DOHH2 (cell line): ENCODE measurements around the gene CAPN2.

Experiments
- H3F3A ChIP-seq: fragments of 200-600 bp; sonication (generic), shearing (Covaris generic); 2 replicates; pipeline ENCODE4 v1.6.0; 2016; ENCODE audit warnings: antibody characterized with exemption, mild to moderate bottlenecking; ENCODE audit not compliant: control insufficient read depth, insufficient read depth
- H3K27ac ChIP-seq: fragments of 200-600 bp; sonication (generic); 2 replicates; pipeline ENCODE4 v1.5.1; 2014; ENCODE audit warnings: low read depth, mild to moderate bottlenecking, low read length, moderate library complexity
- H3K27me3 ChIP-seq: fragments of 200-600 bp; sonication (generic); 2 replicates; pipeline ENCODE4 v1.6.1; 2014; ENCODE audit warnings: mild to moderate bottlenecking, low read length, mixed read lengths; ENCODE audit not compliant: control insufficient read depth
- H3K36me3 ChIP-seq: fragments of 200-600 bp; sonication (generic); 2 replicates; pipeline ENCODE4 v1.6.1; 2014; ENCODE audit warnings: mild to moderate bottlenecking, low read length, moderate library complexity, mixed read lengths; ENCODE audit not compliant: control insufficient read depth
- H3K4me1 ChIP-seq: fragments of 200-600 bp; sonication (generic); 2 replicates; pipeline ENCODE4 v1.6.1; 2014; ENCODE audit warnings: mild to moderate bottlenecking, low read length, mixed read lengths; ENCODE audit not compliant: control insufficient read depth
- H3K4me2 ChIP-seq: fragments of 200-600 bp; sonication (generic); 2 replicates; pipeline ENCODE4 v1.6.0; 2014; ENCODE audit warnings: mild to moderate bottlenecking, low read length, moderate library complexity
- H3K4me3 ChIP-seq: fragments of 200-600 bp; sonication (generic); 2 replicates; pipeline ENCODE4 v1.5.1; 2014; ENCODE audit warnings: mild to moderate bottlenecking, low read length, mixed read lengths
- H3K79me2 ChIP-seq: fragments of 200-600 bp; sonication (generic); 2 replicates; pipeline ENCODE4 v1.6.1; 2014; ENCODE audit warnings: mild to moderate bottlenecking, low read length, mixed read lengths; ENCODE audit not compliant: control insufficient read depth
- H3K9me2 ChIP-seq: fragments of 200-600 bp; sonication (generic); replicated peaks from 2 replicates; pipeline ENCODE4 v1.6.1; 2014; ENCODE audit warnings: mild to moderate bottlenecking, low read length, mixed read lengths; ENCODE audit not compliant: control insufficient read depth
- H3K9me3 ChIP-seq: fragments of 200-600 bp; sonication (generic); 2 replicates; pipeline ENCODE4 v1.6.1; 2014; ENCODE audit warnings: antibody characterized with exemption, low read length, mixed read lengths; ENCODE audit not compliant: control insufficient read depth, insufficient read depth
- H4K20me1 ChIP-seq: fragments of 200-600 bp; sonication (generic); 2 replicates; pipeline ENCODE4 v1.6.0; 2014; ENCODE audit warnings: low read depth, mild to moderate bottlenecking, antibody characterized with exemption, low read length, moderate library complexity; ENCODE audit not compliant: control insufficient read depth, insufficient read depth
- CTCF ChIP-seq: fragments of 200-600 bp; sonication (generic); IDR thresholded peaks from one replicate; pipeline ENCODE4 v1.5.1; 2014; ENCODE audit warnings: antibody characterized with exemption, mild to moderate bottlenecking, low read depth, low read length; ENCODE audit not compliant: poor library complexity, severe bottlenecking
- EZH2phosphoT487 ChIP-seq: fragments of 200-600 bp; sonication (generic); IDR thresholded peaks from 2 replicates; pipeline ENCODE4 v1.6.1; 2017; ENCODE audit warnings: borderline replicate concordance, mild to moderate bottlenecking, antibody characterized with exemption, low read length, moderate library complexity, mixed read lengths

CAPN2 gene

GRCh38 chr1:223820971-223821370, 108.6 kb downstream of the CAPN2 start:
- no peaks in the 10 kb centered on the region for H3K9me3 ChIP-seq
- no peaks in the 10 kb centered on the region; the same call in 1 of the 2 replicates for H4K20me1 ChIP-seq
- H3K27ac ChIP-seq: no peak overlapping the region
- TF ChIP-seq EZH2phosphoT487: no peak
- TF ChIP-seq CTCF: no peak
- no peaks in the 10 kb centered on the region for H3K27me3 ChIP-seq
- no peaks in the 10 kb centered on the region for H3F3A ChIP-seq
- no peak overlapping the region for H3K4me2 ChIP-seq
- H3K4me3 ChIP-seq: no peak overlapping the region
- H3K4me1 ChIP-seq: peaks cover 30% of the 10 kb centered on the region
- H3K79me2 ChIP-seq: peaks cover 45% of the 10 kb centered on the region
- H3K9me2 ChIP-seq: no peaks in the 10 kb centered on the region
- H3K36me3 ChIP-seq: peaks cover 13% of the 10 kb centered on the region

GRCh38 chr1:223824287-223824686, 111.9 kb downstream of the CAPN2 start:
- H3K4me2 ChIP-seq: no peak overlapping the region

GRCh38 chr1:223824712-223825111, 112.4 kb downstream of the CAPN2 start:
- Histone ChIP-seq H4K20me1 (no peaks in the 10 kb centered on the region; the same call in 1 of the 2 replicates), H3K4me1 (peaks cover 34% of the 10 kb centered on the region), H3K27me3 (no peaks in the 10 kb centered on the region), H3K4me2 (no peak overlapping the region), H3K9me3 (no peaks in the 10 kb centered on the region), H3K79me2 (peaks cover 83% of the 10 kb centered on the region), H3K4me3 (no peak overlapping the region), H3F3A (no peaks in the 10 kb centered on the region), H3K27ac (no peak overlapping the region), H3K36me3 (peaks cover 15% of the 10 kb centered on the region), H3K9me2 (no peaks in the 10 kb centered on the region)
- TF ChIP-seq CTCF (no peak), EZH2phosphoT487 (no peak)

More at GRCh38 chr1:223824287-223824686, 111.9 kb downstream of the CAPN2 start:
- TF ChIP-seq CTCF (no peak), EZH2phosphoT487 (no peak)
- peaks cover 78% of the 10 kb centered on the region for H3K79me2 ChIP-seq
- H3K9me3 ChIP-seq: no peaks in the 10 kb centered on the region
- H3K36me3 ChIP-seq: peaks cover 17% of the 10 kb centered on the region
- no peak overlapping the region for H3K4me3 ChIP-seq
- no peaks in the 10 kb centered on the region; the same call in 1 of the 2 replicates for H4K20me1 ChIP-seq
- no peaks in the 10 kb centered on the region for H3F3A ChIP-seq
- no peak overlapping the region for H3K27ac ChIP-seq
- H3K27me3 ChIP-seq: no peaks in the 10 kb centered on the region
- no peaks in the 10 kb centered on the region for H3K9me2 ChIP-seq
- H3K4me1 ChIP-seq: peaks cover 34% of the 10 kb centered on the region
